SK-N-SH treated with all-trans-retinoic acid at 6 μM for 48 hours (cell line): ENCODE measurements around the gene PIGZ.

Experiments used
- ARNTL ChIP-seq: fragments of 450-650 bp; formaldehyde crosslinking; IDR thresholded peaks from 2 replicates; pipeline ENCODE4 v1.5.0; 2020; ENCODE audit warnings: low read depth, mild to moderate bottlenecking, moderate library complexity, borderline replicate concordance
- BACH2 ChIP-seq: fragments of 250-450 bp; sonication (Bioruptor Pico); IDR thresholded peaks from 2 replicates; pipeline ENCODE4 v1.9.0; 2021; ENCODE audit warnings: mild to moderate bottlenecking, borderline replicate concordance
- CREB5 ChIP-seq: fragments of 250-450 bp; sonication (Bioruptor Pico); IDR thresholded peaks from 2 replicates; pipeline ENCODE4 v1.5.1; 2020; ENCODE audit warnings: low read depth, mild to moderate bottlenecking, moderate library complexity
- ESRRG ChIP-seq: fragments of 250-450 bp; sonication (Bioruptor Pico); IDR thresholded peaks from 2 replicates; pipeline ENCODE4 v1.6.1; 2021; ENCODE audit warnings: mild to moderate bottlenecking
- PPARA ChIP-seq: fragments of 250-450 bp; sonication (Bioruptor Pico); IDR thresholded peaks from 2 replicates; pipeline ENCODE4 v1.5.0; 2020; ENCODE audit warnings: mild to moderate bottlenecking, borderline replicate concordance
- RARB ChIP-seq: fragments of 250-450 bp; sonication (Bioruptor Pico); IDR thresholded peaks from 2 replicates; pipeline ENCODE4 v1.8.0; 2021; ENCODE audit warnings: mild to moderate bottlenecking, moderate library complexity
- ZC3H10 ChIP-seq: fragments of 250-450 bp; sonication (Bioruptor Pico); IDR thresholded peaks from 2 replicates; pipeline ENCODE4 v1.5.1; 2021; ENCODE audit warnings: mild to moderate bottlenecking, moderate library complexity
- ZFP30 ChIP-seq: fragments of 450-650 bp; formaldehyde crosslinking; IDR thresholded peaks from 2 replicates; pipeline ENCODE4 v1.5.0; 2022; ENCODE audit warnings: mild to moderate bottlenecking, moderate library complexity
- ZNF565 ChIP-seq: fragments of 450-650 bp; formaldehyde crosslinking; conservative IDR thresholded peaks from 2 replicates; pipeline ENCODE4 v1.5.0; 2020; ENCODE audit warnings: low read depth, mild to moderate bottlenecking, moderate library complexity
- ZNF70 ChIP-seq: fragments of 450-650 bp; formaldehyde crosslinking; IDR thresholded peaks from 2 replicates; pipeline ENCODE4 v1.5.0; 2020; ENCODE audit warnings: mild to moderate bottlenecking, moderate library complexity
- TF ChIP-seq, protein P1 (sequence below): fragments of 250-450 bp; sonication (Bioruptor Pico); IDR thresholded peaks from 2 replicates; pipeline ENCODE4 v1.8.0; 2020; ENCODE audit warnings: mild to moderate bottlenecking, moderate library complexity, borderline replicate concordance
- TF ChIP-seq, protein P2 (sequence below): fragments of 250-450 bp; sonication (Bioruptor Pico); IDR thresholded peaks from 2 replicates; pipeline ENCODE4 v1.5.1; 2021; ENCODE audit warnings: mild to moderate bottlenecking, moderate library complexity

GRCh38 chr3:197014942-197015575 lies 46.4 kb upstream of the PIGZ start:
- TF ChIP-seq BACH2 (CRISPR knock-in tag) = no peak
- TF ChIP-seq CREB5 = no peak
- TF ChIP-seq ZC3H10 (CRISPR knock-in tag) = no peak
- no peak for TF ChIP-seq RARB (CRISPR knock-in tag)
- TF ChIP-seq, protein P1, sequence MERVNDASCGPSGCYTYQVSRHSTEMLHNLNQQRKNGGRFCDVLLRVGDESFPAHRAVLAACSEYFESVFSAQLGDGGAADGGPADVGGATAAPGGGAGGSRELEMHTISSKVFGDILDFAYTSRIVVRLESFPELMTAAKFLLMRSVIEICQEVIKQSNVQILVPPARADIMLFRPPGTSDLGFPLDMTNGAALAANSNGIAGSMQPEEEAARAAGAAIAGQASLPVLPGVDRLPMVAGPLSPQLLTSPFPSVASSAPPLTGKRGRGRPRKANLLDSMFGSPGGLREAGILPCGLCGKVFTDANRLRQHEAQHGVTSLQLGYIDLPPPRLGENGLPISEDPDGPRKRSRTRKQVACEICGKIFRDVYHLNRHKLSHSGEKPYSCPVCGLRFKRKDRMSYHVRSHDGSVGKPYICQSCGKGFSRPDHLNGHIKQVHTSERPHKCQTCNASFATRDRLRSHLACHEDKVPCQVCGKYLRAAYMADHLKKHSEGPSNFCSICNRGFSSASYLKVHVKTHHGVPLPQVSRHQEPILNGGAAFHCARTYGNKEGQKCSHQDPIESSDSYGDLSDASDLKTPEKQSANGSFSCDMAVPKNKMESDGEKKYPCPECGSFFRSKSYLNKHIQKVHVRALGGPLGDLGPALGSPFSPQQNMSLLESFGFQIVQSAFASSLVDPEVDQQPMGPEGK (CRISPR knock-in tag) = no peak
- TF ChIP-seq ESRRG (CRISPR knock-in tag) = no peak
- no peak for TF ChIP-seq ZNF70 (CRISPR knock-in tag)
- TF ChIP-seq ZFP30 (CRISPR knock-in tag) = no peak
- TF ChIP-seq, protein P2, sequence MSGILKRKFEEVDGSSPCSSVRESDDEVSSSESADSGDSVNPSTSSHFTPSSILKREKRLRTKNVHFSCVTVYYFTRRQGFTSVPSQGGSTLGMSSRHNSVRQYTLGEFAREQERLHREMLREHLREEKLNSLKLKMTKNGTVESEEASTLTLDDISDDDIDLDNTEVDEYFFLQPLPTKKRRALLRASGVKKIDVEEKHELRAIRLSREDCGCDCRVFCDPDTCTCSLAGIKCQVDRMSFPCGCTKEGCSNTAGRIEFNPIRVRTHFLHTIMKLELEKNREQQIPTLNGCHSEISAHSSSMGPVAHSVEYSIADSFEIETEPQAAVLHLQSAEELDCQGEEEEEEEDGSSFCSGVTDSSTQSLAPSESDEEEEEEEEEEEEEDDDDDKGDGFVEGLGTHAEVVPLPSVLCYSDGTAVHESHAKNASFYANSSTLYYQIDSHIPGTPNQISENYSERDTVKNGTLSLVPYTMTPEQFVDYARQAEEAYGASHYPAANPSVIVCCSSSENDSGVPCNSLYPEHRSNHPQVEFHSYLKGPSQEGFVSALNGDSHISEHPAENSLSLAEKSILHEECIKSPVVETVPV (CRISPR knock-in tag) = no peak
- no peak for TF ChIP-seq PPARA (CRISPR knock-in tag)
- no peak for TF ChIP-seq ZNF565 (CRISPR knock-in tag)
- no peak for TF ChIP-seq ARNTL (CRISPR knock-in tag)
